Stimulated activated CD8-positive, alpha-beta memory T cell treated with anti-CD3 and anti-CD28 coated beads, Interleukin-12 subunit alpha, Interleukin-12 subunit beta, amount 100 ng/mL, for 24 hours (primary cell): ENCODE measurements around the gene DNAJC19.
A peak's percentile ranks its signal among the peaks of the same experiment; 100 is the strongest.
"Not testable (repeated sequence)": the region's sequence is repeated elsewhere in the genome, so short reads cannot be mapped to it uniquely, and the experiment has no call there.

Experiments used
- DNase-seq: peaks from one replicate; pipeline ENCODE4 v3.0.0-alpha.2; 2020; ENCODE audit errors: extremely low read depth

Gene DNAJC19

DNA sequence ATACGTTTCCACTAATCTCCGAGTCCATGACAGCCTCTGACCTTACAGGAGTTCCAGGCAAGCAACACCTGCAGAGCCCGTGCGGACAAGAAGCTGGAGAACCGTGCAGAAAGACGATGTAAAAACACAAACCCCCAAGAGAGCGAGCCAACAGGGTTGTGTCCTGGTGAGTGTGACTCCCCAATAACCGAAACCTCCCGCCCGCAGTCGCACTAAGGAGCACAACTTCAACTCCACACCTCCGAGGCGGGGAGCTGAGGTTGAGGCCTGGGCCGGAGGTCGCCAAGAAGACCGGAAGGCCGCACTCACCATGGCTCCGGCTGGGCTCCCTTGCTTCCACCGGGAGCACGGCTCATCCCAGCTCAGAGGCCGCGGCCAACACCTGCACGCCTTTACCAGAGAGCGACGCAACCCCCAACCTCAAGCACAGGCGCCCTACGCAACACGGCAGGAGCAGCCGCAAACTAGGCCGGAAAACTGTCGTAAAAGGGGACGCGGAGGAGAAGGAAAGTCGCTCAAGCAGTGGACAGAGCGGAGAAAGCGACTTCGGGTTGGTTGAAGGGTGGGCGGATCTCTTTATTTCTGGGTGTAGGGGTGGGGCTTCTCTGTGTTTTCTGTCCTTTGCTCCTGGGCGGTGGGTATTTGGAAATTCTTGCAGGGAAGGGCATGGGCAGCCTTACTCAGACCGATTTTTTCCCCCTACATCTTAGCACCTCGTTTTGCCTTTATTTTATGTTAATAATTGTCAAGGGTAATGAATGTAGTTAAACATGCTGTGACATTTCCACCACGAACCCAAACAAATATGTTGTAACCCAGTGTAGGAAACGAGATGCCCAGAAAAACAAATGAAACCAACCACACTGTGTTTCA, at the start of gene DNAJC19:
DNAJC19 (minus strand) TSS at position 446 of the 873 bp plus-strand sequence; CDS start at position 312, 134 bp downstream.
- DNase-seq: peak; percentile 77

DNA sequence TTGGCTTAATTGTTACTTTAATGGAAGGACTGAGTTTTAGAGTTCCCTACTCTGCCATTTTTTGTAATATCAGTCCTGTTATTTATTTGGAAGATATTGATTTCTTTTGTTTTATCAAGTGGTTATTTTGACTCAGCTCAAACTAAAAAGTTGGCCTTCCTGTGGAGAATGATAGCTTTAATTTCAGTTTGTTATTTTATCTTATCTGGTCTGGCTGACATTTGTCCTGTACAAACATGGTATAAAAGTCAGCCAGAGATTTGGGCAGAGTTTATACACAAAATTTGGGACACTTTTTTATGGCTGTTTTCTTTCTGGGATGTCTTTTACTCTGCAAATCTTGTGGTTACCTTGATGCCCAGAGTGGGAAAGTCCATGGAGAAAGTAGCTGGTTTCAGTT, 41.4 kb upstream of the DNAJC19 start:
- no peak for DNase-seq

DNA sequence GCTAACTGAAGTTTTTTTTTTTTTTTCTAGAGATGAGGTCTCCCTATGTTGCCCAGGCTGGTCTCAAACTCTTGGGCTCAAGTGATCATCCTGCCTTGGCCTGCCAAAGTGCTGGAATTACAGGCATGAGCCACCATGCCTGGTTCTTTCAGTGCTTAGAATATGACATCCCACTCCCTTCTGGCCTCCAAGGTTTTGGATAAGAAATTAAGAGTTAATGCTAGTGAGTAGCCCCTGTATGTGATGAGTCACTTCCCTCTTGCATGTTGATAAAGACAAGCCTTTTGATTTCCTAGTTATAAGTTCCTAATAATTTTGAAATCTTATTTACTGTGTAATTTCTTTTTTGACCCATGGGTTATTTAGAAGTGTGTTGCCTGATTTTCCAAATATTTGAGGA, 35.7 kb upstream of the DNAJC19 start:
- DNase-seq: no peak

DNA sequence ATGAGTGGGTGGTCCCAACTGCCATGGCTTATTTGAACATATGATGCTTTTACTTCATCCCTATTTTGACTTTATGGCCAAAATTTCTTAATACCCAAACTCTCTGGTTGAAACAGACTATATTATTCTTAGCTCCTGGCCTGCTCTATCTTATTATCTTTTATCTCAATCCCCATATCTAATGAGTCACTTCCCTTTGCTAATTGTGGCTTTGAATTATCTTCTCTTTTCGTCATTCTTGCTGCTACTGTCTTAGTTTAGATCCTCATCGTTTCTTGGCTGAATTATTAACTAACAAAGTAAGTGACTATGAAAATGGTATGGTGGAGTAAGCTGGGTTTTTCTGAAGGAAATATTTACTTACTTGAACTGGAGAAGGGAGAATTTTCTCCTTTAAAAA, 28.2 kb upstream of the DNAJC19 start:
- DNase-seq: no peak

DNA sequence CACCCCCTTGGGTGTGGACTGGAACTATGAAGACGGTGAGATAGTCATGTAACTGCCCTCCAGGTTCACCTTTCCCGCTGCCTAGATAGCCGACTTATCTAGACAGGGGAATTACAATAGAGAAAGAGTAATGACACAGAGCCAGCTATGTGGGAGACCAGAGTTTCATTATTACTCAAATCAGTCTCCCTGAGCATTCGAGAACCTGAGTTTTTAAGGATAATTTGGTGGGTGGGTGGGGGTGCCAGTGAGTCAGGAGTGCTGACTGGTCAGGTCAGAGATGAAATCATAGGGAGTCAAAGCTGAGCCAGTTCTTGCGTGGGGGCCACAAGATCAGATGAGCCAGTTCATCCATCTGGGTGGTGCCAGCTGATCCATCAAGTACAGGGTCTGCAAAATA, 19.7 kb upstream of the DNAJC19 start:
- no peak for DNase-seq

DNA sequence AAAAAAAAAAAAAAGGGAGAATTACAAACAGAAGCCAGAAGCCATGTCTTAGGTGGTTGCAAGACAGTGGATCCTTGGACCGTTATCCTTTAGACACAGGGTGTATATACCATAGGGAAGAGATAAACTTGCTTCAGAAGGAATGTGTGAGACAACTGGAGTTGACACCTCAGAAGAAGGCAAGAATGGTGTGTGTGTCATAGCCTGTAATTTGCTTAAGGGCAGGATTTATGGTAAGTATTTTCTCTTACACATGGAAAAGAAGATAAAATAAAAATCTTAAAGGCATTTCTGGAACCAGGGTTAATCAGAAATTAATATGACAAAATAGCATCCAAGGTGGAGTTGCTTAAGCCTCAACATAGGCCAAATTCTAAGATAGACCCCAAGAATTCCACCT, 19.3 kb upstream of the DNAJC19 start:
- DNase-seq: no peak

DNA sequence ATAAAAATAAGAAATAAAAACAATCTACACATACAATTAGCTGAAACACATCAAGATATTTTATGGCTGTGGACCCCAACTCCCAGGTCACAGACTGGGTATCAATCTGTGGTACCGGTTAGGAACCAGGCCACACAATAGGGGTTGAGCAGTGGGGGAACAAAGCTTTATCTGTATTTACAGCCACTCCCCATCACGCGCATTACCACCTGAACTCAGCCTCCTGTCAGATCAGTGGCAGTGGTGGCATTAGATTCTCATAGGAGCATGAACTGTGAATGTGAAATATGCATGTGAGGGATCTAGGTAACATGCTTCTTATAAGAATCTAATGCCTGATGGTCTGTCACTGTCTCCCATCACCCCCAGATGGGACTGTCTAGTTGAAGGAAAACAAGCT, 17.7 kb upstream of the DNAJC19 start:
- no peak for DNase-seq

DNA sequence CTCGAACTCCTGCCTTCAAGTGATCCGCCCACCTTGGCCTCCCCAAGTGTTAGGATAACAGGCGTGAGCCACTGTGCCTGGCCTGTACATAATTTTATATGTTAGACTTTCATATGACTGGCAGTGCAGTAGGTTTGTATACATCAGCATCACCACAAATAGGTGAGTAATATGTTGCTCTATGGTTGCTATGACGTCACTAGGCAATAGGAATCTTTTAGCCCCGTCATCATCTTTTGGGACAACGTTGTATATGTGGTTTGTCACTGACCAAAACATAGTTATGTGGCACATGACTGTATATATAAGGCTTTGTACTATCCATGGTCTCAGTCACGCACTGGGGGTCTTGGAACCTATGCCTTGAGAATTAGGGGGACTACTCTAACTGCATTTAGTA, 17.0 kb upstream of the DNAJC19 start:
- DNase-seq: no peak

DNA sequence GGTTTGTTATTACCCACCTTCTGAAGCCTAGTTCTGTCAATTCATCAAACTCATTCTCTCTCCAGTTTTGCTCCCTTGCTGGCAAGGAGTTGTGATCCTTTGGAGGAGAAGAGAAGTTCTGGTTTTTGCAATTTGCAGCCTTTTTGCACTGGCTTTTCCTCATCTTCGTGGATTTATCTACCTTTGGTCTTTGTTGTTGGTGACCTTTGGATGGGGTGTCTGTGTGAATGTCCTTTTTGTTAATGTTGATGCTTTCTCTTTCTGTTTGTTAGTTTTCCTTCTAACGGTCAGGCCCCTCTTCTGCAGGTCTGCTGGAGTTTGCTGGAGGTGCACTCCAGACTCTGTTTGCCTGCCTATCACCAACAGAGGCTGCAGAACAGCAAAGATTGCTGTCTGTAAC, 13.9 kb upstream of the DNAJC19 start:
- DNase-seq: not testable (repeated sequence)

DNA sequence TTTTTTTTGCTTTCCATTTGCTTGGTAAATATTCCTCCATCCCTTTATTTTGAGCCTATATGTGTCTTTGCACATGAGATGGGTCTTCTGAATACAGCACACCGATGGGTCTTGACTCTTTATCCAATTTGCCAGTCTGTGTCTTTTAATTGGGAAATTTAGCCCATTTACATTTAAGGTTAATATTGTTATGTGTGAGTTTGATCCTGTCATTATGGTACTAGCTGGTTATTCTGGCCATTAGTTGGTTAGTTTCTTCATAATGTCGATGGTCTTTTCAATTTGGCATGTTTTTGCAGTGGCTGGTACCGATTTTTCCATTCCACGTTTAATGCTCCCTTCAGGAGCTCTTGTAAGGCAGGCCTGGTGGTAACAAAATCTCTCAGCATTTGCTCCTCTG, 12.8 kb upstream of the DNAJC19 start:
- not testable (repeated sequence) for DNase-seq

DNA sequence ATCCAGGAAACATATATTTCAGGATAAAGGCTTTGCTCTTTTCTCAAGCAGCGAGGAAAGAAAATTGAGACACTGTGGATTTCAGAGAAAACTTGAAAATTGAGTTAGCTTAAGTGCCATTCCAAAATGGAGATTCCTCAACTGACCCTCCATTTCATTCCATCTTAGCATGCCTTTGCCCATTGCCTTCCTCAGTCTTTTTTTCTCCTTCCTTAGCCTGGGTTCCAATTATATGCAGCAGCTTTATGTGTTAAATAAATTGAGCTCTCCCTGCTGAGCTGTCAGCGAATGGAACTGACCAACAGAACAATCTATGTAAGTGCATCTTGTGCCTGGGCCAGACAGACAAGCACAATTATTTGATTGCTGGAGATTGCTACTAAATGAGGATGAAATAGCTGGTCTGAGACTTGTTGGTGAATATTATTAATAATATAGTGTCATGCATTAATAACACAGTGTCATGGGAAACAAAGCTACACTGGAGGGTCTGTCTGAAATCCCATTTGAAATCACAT, 6.9 kb upstream of the DNAJC19 start:
- DNase-seq: no peak

DNA sequence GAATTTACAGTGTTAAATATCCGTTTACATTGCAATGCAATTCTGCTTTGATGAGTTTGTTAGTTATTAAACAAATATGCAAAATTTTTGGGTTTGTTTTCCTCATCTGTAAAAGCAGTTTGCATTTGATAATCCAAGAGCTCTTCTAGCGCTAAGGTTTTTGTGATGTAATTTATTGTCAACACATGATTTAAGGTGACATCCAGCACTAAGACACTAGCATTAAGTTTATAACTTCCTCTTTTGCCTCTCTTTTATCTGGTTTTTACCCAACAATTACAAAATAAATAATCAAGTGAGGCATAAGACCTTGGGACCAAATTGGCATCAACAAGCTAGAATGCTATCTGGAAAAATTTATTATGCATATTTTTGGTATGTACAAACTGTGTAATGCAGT, 969 bp upstream of the DNAJC19 start:
- DNase-seq: no peak

DNA sequence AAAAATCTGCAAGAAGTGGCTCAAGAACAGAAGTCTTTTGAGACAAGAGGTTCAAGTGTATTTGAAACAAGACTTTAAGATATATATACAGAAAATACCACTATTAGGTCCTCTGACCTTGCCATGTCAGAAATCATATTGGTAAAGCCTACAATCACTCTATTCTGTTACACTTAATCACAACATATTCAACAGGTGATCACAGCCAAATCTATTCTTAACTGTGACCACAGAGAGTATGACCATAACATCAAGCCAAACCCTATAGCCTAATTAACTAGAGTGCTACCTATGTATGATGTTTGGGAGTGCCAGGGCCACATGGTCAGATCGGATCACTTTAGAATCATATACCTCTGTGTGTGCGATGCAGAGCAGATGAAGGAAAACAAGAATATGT, 2.2 kb downstream of the DNAJC19 start:
- DNase-seq: no peak

DNA sequence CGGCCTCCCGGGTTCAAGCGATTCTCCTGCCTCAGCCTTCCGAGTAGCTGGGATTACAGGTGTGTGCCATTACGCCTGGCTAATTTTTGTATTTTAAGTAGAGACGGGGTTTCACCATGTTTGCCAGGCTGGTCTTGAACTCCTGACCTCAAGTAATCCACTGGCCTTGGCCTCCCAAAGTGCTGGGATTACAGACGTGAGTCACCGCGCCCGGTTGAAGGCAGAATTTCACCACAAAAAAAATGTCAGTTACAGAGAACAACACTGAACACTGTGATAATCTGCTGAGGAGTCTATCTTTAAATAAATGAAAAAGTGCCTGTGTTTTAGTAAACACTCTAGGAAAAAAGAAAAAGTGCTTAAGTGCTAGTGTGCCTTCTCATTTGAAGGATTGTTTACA, 3.2 kb downstream of the DNAJC19 start:
- not testable (repeated sequence) for DNase-seq

DNA sequence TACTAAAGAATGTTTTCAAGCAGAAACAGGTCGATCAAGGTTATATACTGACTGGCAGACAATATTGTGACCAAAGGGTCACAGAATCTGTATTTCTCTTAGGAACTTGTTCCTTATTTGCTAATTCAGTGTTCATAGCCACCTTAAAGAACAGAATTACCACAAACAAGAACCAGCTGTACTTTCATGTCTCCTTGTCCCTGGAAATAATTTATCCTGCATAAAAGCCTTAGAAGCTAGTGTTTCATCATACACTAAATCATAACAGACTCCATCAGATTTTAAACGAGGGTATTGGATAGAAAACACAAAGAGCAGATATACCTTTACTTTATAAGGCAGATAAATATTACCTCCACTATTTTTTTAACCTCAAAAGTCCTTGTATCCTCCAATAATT, 6.4 kb downstream of the DNAJC19 start:
- no peak for DNase-seq

DNA sequence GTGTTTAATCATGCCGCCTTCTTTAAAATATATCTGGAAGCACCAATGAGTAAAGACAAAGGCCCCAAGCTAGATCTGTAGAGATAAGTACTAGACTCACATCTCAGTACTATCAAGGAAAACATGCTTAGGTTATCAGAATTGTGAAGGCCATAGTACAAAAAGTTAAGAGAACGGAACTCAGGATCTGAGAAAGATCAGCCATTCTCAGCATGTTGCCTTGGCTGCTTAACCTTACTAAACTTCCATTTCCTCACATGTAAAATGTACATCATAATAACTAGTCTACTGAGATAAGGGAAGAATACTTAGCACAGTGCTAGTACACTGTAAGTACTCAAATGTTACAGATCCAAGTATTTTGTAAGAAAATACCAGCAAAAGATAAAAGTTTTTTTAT, 7.6 kb downstream of the DNAJC19 start:
- DNase-seq: no peak

DNA sequence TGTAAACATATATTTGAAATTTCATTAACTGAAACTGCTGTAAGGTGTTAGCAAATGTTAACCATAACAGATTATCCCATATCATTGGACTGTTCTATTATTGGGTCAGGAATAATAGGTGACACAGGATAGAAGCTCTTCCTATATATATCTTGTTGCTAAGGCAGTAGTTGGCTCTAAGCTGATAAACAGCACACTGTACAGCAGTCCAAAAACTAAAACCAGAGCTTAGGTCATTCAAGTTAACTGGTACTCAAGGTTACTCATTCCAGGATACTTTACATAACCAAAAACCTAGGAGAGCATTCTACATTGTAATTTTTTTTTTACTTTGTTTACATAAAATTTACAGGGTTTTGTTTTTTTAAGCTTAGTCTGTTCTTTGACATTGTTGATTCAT, 8.9 kb downstream of the DNAJC19 start:
- DNase-seq: no peak

DNA sequence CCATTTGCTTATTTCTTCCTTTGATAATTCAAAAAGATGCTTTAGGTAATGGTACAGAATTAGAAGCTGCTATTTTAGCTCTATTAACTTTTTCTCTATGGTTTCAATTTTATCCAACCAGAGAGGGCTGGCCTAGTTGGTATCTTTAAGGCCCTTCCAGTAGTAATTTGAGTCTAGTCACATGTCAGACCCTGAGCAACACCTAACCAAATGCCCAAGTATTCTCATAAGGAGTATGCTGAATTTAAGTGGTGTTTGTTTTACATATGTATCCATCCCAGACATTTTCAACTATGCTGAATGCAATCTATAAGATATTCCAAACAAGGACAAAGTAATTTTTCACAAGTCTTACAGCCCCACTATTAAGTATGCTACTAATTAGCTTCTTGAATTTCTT, 9.6 kb downstream of the DNAJC19 start:
- no peak for DNase-seq

DNA sequence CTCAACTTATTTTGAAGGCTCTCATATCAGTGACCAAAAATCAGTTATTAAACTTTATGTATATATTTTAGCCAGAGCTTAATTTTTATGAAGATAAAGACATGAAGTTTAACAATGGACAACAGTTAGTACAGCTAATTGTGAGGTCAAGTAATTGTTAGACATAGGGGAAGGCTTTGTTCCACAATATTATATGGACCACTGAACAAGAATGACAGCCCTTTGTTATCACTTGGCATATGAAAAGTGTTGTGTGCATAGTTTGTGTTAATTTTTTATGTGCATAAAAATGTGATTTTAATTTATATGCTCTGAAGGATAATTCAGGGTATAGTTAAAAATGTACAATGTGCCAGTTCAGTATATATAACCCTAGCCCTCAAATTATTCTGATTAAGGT, 12.0 kb downstream of the DNAJC19 start:
- DNase-seq: no peak

DNA sequence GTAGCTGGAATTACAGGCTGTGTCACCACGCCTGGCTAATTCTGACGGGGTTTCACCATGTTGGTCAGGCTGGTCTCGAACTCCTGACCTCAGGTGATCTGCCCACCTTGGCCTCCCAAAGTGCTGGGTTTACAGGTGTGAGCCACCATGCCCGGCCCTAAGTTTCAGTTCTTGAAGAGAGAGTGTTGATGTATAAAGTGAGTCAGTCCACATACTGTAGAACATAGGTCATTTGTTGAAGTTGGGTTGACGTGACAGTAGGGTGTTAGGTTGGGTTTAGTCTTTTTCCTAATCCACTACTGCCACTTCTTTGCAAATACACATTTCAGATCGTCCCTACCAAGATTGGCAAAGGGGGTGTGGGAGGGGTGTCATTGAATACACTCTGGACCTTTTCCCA, 15.2 kb downstream of the DNAJC19 start:
- no peak for DNase-seq

DNA sequence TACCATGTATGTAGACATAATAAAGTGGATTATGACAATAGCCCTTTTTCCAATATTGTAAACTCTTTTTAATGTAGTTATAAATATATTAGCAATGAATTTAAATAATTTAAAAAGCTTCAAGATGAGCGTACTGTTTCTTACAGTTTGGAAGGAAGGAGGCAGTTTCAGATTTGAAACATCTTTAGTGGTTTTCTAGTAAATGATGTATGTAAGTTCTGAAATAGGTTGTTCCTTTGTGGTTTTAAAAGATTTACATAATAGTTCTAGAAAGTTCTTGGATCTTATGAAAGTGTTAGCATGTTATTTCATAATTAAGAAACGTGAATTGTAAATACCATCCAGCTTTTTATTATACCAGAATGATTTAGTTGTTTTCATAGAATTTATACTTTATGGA, 16.0 kb downstream of the DNAJC19 start:
- no peak for DNase-seq

DNA sequence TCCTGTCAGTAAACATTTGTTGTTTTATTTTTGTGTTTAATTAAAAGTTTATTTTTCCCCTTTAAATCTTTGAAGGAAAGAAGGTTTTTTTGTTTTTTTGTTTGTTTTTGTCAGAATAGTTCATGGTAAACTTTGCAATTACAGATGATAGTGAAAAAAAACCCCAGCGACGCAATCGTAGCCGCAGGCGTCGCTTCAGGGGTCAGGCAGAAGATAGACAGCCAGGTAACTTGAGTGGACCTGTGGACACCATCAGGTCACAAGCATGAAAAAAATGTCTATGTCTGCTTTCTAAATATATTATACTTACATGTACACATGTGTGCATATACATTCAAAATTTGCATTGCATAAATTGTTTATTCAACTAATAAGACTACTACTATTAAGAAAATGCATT, 18.6 kb downstream of the DNAJC19 start:
- no peak for DNase-seq

DNA sequence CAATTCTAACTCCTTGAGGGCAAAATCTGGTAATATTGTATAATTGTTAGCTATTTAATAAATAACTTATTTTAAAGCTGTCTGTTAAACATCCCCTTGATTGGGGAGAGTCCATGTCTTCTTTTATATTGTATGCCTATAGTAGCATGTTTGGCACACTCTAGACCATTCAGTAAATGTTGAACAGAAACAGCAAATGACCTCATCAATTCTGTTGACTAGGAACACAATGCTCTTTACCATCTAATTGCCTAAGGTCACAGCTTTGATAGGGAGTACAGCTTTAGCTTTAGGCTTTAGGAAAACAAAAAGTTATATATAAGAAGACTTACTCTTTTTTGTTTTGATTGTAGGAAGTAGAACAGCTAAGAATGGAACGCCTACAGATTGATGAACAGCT, 27.0 kb downstream of the DNAJC19 start:
- no peak for DNase-seq

DNA sequence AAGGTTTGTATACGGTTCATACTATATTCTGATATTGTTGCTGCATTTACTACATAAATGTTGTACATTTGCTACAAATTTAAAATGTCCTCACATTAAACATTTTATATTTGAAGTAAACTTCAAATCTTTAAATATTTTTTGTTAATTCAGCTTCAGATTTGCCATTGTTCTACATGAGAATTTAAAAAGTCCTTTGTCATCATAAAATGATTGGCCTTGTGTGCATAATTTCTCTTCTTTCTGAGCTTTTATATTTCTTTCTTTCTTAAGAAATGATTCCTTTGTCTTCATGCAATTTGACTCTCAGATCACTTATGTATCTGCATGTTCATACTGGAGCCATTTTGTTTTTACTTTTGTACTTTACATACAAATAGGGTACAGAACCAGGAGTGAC, 28.0 kb downstream of the DNAJC19 start:
- no peak for DNase-seq
